OCI-LY3 (cell line): ENCODE measurements around the gene FGD6.
A peak's percentile ranks its signal among the peaks of the same experiment; 100 is the strongest.

Experiments used
- EZH2phosphoT487 ChIP-seq: fragments of 200-600 bp; shearing (Covaris generic); IDR thresholded peaks from 2 replicates; pipeline ENCODE4 v1.6.1; 2018; ENCODE audit warnings: antibody characterized with exemption, mixed run types, low read depth
- TF ChIP-seq, protein P1 (sequence below): fragments of 200-600, 300-600 bp; sonication (generic); IDR thresholded peaks from 2 replicates; pipeline ENCODE4 v1.5.1; 2014; ENCODE audit warnings: antibody characterized with exemption, low read length, low read depth

DNA sequence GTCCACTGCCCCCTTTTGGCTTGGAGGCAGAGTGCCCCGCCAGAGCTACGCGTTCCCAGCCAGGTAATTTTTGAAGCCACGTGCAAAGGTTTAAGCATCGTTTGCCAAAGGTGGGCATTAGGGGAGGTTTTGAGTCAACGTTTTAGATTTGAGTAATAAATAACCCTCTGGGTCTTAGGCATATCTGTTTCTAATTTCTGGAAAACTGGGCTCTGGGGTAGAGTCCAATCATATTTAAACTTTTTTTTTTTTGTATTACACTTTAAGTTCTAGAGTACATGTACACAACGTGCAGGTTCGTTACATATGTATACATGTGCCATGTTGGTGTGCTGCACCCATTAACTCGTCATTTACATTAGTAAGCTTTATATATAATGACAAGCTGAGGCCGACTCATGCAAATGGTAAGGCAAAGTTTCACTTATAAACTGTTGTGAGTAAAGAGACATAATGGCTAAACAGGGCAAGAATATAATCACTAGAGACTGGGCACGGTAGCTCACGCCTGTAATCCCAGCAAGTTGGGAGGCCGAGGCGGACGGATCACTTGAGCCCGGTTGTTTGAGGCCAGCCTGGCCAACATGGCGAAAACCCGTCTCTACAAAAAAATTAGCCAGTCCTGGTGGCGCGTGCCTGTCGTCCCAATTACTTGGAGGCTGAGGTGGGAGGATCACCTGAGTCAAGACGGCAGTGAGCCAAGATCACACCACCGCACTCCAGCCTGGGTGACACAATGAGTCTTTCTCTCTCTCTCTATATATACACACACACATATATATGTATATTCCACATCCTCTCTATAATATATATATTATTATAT lies 143.4 kb downstream of the FGD6 start:
- TF ChIP-seq, protein P1, sequence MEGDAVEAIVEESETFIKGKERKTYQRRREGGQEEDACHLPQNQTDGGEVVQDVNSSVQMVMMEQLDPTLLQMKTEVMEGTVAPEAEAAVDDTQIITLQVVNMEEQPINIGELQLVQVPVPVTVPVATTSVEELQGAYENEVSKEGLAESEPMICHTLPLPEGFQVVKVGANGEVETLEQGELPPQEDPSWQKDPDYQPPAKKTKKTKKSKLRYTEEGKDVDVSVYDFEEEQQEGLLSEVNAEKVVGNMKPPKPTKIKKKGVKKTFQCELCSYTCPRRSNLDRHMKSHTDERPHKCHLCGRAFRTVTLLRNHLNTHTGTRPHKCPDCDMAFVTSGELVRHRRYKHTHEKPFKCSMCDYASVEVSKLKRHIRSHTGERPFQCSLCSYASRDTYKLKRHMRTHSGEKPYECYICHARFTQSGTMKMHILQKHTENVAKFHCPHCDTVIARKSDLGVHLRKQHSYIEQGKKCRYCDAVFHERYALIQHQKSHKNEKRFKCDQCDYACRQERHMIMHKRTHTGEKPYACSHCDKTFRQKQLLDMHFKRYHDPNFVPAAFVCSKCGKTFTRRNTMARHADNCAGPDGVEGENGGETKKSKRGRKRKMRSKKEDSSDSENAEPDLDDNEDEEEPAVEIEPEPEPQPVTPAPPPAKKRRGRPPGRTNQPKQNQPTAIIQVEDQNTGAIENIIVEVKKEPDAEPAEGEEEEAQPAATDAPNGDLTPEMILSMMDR: peak; percentile 77
- no peak for TF ChIP-seq EZH2phosphoT487
